ENCODE data around the gene BIRC2.

Gene BIRC2

GRCh38 chr11:102396708-102397563 lies 49.9 kb downstream of the BIRC2 start:
- H3K18ac ChIP-seq (ENCODE audit: low read length), result no peak overlapping the region
- H3K23ac ChIP-seq (ENCODE audit: low read depth, low read length, poor library complexity), result no peak overlapping the region
- no peak overlapping the region for H2AK5ac ChIP-seq (ENCODE audit: low read depth, low read length)
- H3K14ac ChIP-seq (ENCODE audit: low read length), result no peak overlapping the region
- H3K4me3 ChIP-seq (ENCODE audit: low read length in 2 of 2), result no peak overlapping the region
- DNase-seq (ENCODE audit: low spot score), result no peak
- H3K27me3 ChIP-seq (ENCODE audit: control insufficient read depth in 3 of 3, insufficient read depth in 3 of 3, low read depth in 1 of 3, low read length in 3 of 3), result no peaks in the 10 kb centered on the region
- H4K8ac ChIP-seq (ENCODE audit: low read depth, low read length), result no peak overlapping the region
- no peak overlapping the region for H2BK5ac ChIP-seq (ENCODE audit: low read length)
- peaks cover 13 to 85% of the 10 kb centered on the region in 2 donors for H3K36me3 ChIP-seq (replicated peaks in 1 of 2; ENCODE audit: control insufficient read depth in 2 of 2, insufficient read depth in 2 of 2, low read length in 2 of 2)
- no peak overlapping the region for H2AFZ ChIP-seq (ENCODE audit: low read length)
- no peak overlapping the region for H3K4ac ChIP-seq (ENCODE audit: low read length)
- H3K9ac ChIP-seq (ENCODE audit: low read depth, low read length, poor library complexity), result no peak overlapping the region
- no peak overlapping the region for H2BK12ac ChIP-seq (ENCODE audit: low read length)
- no peaks in the 10 kb centered on the region for H3K79me1 ChIP-seq (ENCODE audit: low read depth, low read length)
- no peak overlapping the region for H2BK120ac ChIP-seq (ENCODE audit: low read depth, low read length)
- H3K27ac ChIP-seq (replicated peaks; ENCODE audit: low read length), result no peak overlapping the region
- no peak overlapping the region for H4K91ac ChIP-seq (ENCODE audit: low read depth, low read length, poor library complexity)
- no peak overlapping the region for H2BK15ac ChIP-seq (ENCODE audit: low read length)
- no peak overlapping the region for H3K4me2 ChIP-seq (ENCODE audit: insufficient read depth, low read length, poor library complexity, severe bottlenecking)
- no peaks in the 10 kb centered on the region for H3K4me1 ChIP-seq (ENCODE audit: control insufficient read depth in 2 of 2, insufficient read depth in 1 of 2, low read depth in 1 of 2, low read length in 2 of 2)
- WGBS, 2 donors (ENCODE audit: extremely low coverage in 2 of 2, insufficient read length in 2 of 2, insufficient replicate concordance in 1 of 2), result no CpG with 5 or more reads among the region's 4 CpGs
- H3K9me3 ChIP-seq (replicated peaks in 1 of 2; ENCODE audit: control insufficient read depth in 2 of 2, insufficient read depth in 1 of 2, low read depth in 1 of 2, low read length in 2 of 2), result peaks cover 0 to 1% of the 10 kb centered on the region in 2 donors

- no peaks in the 10 kb centered on the region for H3K79me1 ChIP-seq (ENCODE audit: low read depth, low read length)
- no peak overlapping the region for H3K23ac ChIP-seq (ENCODE audit: low read depth, low read length, poor library complexity)
- H2BK5ac ChIP-seq (ENCODE audit: low read length), result no peak overlapping the region
- H4K8ac ChIP-seq (ENCODE audit: low read depth, low read length), result no peak overlapping the region
- no peak overlapping the region for H2AK5ac ChIP-seq (ENCODE audit: low read depth, low read length)
- no CpG with 5 or more reads among the region's 2 CpGs for WGBS, 2 donors (ENCODE audit: extremely low coverage in 2 of 2, insufficient read length in 2 of 2, insufficient replicate concordance in 1 of 2)
- H3K9ac ChIP-seq (ENCODE audit: low read depth, low read length, poor library complexity), result no peak overlapping the region
- no peak overlapping the region for H2AFZ ChIP-seq (ENCODE audit: low read length)
- H3K36me3 ChIP-seq (replicated peaks in 1 of 2; ENCODE audit: control insufficient read depth in 2 of 2, insufficient read depth in 2 of 2, low read length in 2 of 2), result peaks cover 8 to 89% of the 10 kb centered on the region in 2 donors
- no peak overlapping the region for H3K27ac ChIP-seq (replicated peaks; ENCODE audit: low read length)
- no peak overlapping the region for H3K4me3 ChIP-seq (ENCODE audit: low read length in 2 of 2)
- no peak overlapping the region for H2BK12ac ChIP-seq (ENCODE audit: low read length)
- no peak overlapping the region for H4K91ac ChIP-seq (ENCODE audit: low read depth, low read length, poor library complexity)
- no peak overlapping the region for H3K14ac ChIP-seq (ENCODE audit: low read length)
- no peaks in the 10 kb centered on the region for H3K4me1 ChIP-seq (ENCODE audit: control insufficient read depth in 2 of 2, insufficient read depth in 1 of 2, low read depth in 1 of 2, low read length in 2 of 2)
- no peaks in the 10 kb centered on the region for H3K9me3 ChIP-seq (replicated peaks in 1 of 2; ENCODE audit: control insufficient read depth in 2 of 2, insufficient read depth in 1 of 2, low read depth in 1 of 2, low read length in 2 of 2)
- no peak overlapping the region for H2BK15ac ChIP-seq (ENCODE audit: low read length)
- DNase-seq (ENCODE audit: low spot score), result no peak
- no peak overlapping the region for H3K4ac ChIP-seq (ENCODE audit: low read length)
- H3K4me2 ChIP-seq (ENCODE audit: insufficient read depth, low read length, poor library complexity, severe bottlenecking), result no peak overlapping the region
- no peaks in the 10 kb centered on the region for H3K27me3 ChIP-seq (ENCODE audit: control insufficient read depth in 3 of 3, insufficient read depth in 3 of 3, low read depth in 1 of 3, low read length in 3 of 3)
- H2BK120ac ChIP-seq (ENCODE audit: low read depth, low read length), result no peak overlapping the region
- no peak overlapping the region for H3K18ac ChIP-seq (ENCODE audit: low read length)
Observed at GRCh38 chr11:102398297-102398696, 51.3 kb downstream of the BIRC2 start.

DNA sequence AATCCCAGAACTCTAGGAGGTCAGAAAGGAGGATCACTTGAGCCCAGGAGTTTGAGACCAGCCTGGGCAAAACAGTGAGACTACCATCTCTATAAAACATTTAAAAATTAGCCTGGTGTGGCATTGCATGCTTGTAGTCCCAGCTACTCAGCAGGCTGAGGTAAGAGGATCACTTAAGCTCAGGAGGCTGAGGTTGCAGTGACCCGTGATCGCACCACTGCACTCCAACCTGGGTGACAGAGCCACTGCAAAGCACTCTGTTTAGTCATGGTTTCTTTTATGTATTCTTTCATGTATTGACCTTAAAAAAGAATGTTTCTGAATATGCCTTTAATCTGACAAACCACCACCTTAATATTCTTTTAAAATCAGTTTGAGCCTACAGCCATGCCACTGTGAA lies 52.2 kb downstream of the BIRC2 start:
- Histone ChIP-seq H3K36me3 (replicated peaks in 1 of 2; ENCODE audit: control insufficient read depth in 2 of 2, insufficient read depth in 2 of 2, low read length in 2 of 2) (peaks cover 6 to 86% of the 10 kb centered on the region in 2 donors), H3K79me1 (ENCODE audit: low read depth, low read length) (no peaks in the 10 kb centered on the region), H3K18ac (ENCODE audit: low read length) (no peak overlapping the region), H3K23ac (ENCODE audit: low read depth, low read length, poor library complexity) (no peak overlapping the region), H2BK120ac (ENCODE audit: low read depth, low read length) (no peak overlapping the region), H3K9me3 (replicated peaks in 1 of 2; ENCODE audit: control insufficient read depth in 2 of 2, insufficient read depth in 1 of 2, low read depth in 1 of 2, low read length in 2 of 2) (no peaks in the 10 kb centered on the region), H3K14ac (ENCODE audit: low read length) (no peak overlapping the region), H3K27ac (replicated peaks; ENCODE audit: low read length) (no peak overlapping the region), H4K8ac (ENCODE audit: low read depth, low read length) (no peak overlapping the region), H3K4me2 (ENCODE audit: insufficient read depth, low read length, poor library complexity, severe bottlenecking) (no peak overlapping the region), H3K27me3 (ENCODE audit: control insufficient read depth in 3 of 3, insufficient read depth in 3 of 3, low read depth in 1 of 3, low read length in 3 of 3) (no peaks in the 10 kb centered on the region), H4K91ac (ENCODE audit: low read depth, low read length, poor library complexity) (no peak overlapping the region), H2BK15ac (ENCODE audit: low read length) (no peak overlapping the region), H3K4me1 (ENCODE audit: control insufficient read depth in 2 of 2, insufficient read depth in 1 of 2, low read depth in 1 of 2, low read length in 2 of 2) (no peaks in the 10 kb centered on the region), H3K9ac (ENCODE audit: low read depth, low read length, poor library complexity) (no peak overlapping the region), H2AFZ (ENCODE audit: low read length) (no peak overlapping the region), H2BK12ac (ENCODE audit: low read length) (no peak overlapping the region), H2BK5ac (ENCODE audit: low read length) (no peak overlapping the region), H3K4ac (ENCODE audit: low read length) (no peak overlapping the region), H2AK5ac (ENCODE audit: low read depth, low read length) (no peak overlapping the region), H3K4me3 (ENCODE audit: low read length in 2 of 2) (no peak overlapping the region)
- no CpG with 5 or more reads among the region's 2 CpGs for WGBS, 2 donors (ENCODE audit: extremely low coverage in 2 of 2, insufficient read length in 2 of 2, insufficient replicate concordance in 1 of 2)
- no peak for DNase-seq (ENCODE audit: low spot score)

DNA sequence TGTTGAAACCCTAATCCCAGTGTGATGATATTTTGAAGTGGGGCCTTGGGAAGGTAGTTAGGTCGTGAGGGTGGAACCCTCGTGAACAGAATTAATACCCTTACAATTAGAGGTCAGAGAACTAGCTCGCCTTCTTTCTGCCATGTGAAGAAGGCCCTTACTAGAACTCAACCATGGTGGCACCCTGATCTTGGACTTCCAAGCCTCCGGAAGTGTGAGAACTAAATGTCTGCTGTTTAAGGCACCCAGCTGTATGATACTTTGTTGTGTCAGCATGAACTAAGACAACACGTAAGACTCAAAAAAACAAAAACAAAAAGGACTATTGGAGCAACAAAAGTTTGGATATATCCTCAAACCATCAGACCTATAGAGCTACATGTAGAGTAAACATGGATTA lies 53.6 kb downstream of the BIRC2 start:
- H3K9me3 ChIP-seq (replicated peaks in 1 of 2; ENCODE audit: control insufficient read depth in 2 of 2, insufficient read depth in 1 of 2, low read depth in 1 of 2, low read length in 2 of 2), result no peaks in the 10 kb centered on the region
- no peak overlapping the region for H4K91ac ChIP-seq (ENCODE audit: low read depth, low read length, poor library complexity)
- H2BK120ac ChIP-seq (ENCODE audit: low read depth, low read length), result no peak overlapping the region
- WGBS, 2 donors (ENCODE audit: extremely low coverage in 2 of 2, insufficient read length in 2 of 2, insufficient replicate concordance in 1 of 2), result no CpG with 5 or more reads among the region's 5 CpGs
- H3K4me2 ChIP-seq (ENCODE audit: insufficient read depth, low read length, poor library complexity, severe bottlenecking), result no peak overlapping the region
- no peak overlapping the region for H2AK5ac ChIP-seq (ENCODE audit: low read depth, low read length)
- no peak overlapping the region for H2BK12ac ChIP-seq (ENCODE audit: low read length)
- no peak overlapping the region for H3K4me3 ChIP-seq (ENCODE audit: low read length in 2 of 2)
- H3K14ac ChIP-seq (ENCODE audit: low read length), result no peak overlapping the region
- no peak for DNase-seq (ENCODE audit: low spot score)
- no peak overlapping the region for H2BK5ac ChIP-seq (ENCODE audit: low read length)
- no peak overlapping the region for H4K8ac ChIP-seq (ENCODE audit: low read depth, low read length)
- H3K27ac ChIP-seq (replicated peaks; ENCODE audit: low read length), result no peak overlapping the region
- H3K79me1 ChIP-seq (ENCODE audit: low read depth, low read length), result peaks cover 3% of the 10 kb centered on the region
- no peaks in the 10 kb centered on the region for H3K27me3 ChIP-seq (ENCODE audit: control insufficient read depth in 3 of 3, insufficient read depth in 3 of 3, low read depth in 1 of 3, low read length in 3 of 3)
- H3K36me3 ChIP-seq (replicated peaks in 1 of 2; ENCODE audit: control insufficient read depth in 2 of 2, insufficient read depth in 2 of 2, low read length in 2 of 2), result peaks cover 6 to 78% of the 10 kb centered on the region in 2 donors
- H2BK15ac ChIP-seq (ENCODE audit: low read length), result no peak overlapping the region
- no peak overlapping the region for H2AFZ ChIP-seq (ENCODE audit: low read length)
- H3K18ac ChIP-seq (ENCODE audit: low read length), result no peak overlapping the region
- H3K23ac ChIP-seq (ENCODE audit: low read depth, low read length, poor library complexity), result no peak overlapping the region
- no peak overlapping the region for H3K4ac ChIP-seq (ENCODE audit: low read length)
- no peak overlapping the region for H3K9ac ChIP-seq (ENCODE audit: low read depth, low read length, poor library complexity)
- no peaks in the 10 kb centered on the region for H3K4me1 ChIP-seq (ENCODE audit: control insufficient read depth in 2 of 2, insufficient read depth in 1 of 2, low read depth in 1 of 2, low read length in 2 of 2)

Data from neuronal stem cell (in vitro differentiated cells).